ENCODE results near the gene SMAD3. TPM values are rescaled to one million over a fixed set of nuclear protein-coding genes. Genes with fewer than 3 reads are reported as not detected.

SMAD3 gene
- total and polyA plus RNA-seq, 2 of the 8 experiments (the other 6 are each of a cell fraction or from before 2014, with no cell fraction given) = 10.1 to 12.4 TPM

- no peak for TF ChIP-seq NANOG (IDR thresholded peaks at IDR 0.05; ENCODE audit: insufficient read depth, low read depth, low read length, poor library complexity, severe bottlenecking)
- no peak for TF ChIP-seq SP2 (IDR thresholded peaks at IDR 0.05; ENCODE audit: low read length)
- TF ChIP-seq SUZ12 (IDR thresholded peaks at IDR 0.05; ENCODE audit: low read length) = no peak
- no peak for TF ChIP-seq RNF2 (IDR thresholded peaks at IDR 0.05; ENCODE audit: borderline replicate concordance, low read depth, low read length, missing control alignments, poor library complexity, severe bottlenecking)
- no peak for TF ChIP-seq TCF12 (IDR thresholded peaks at IDR 0.05; ENCODE audit: low read depth, low read length)
- TF ChIP-seq RBBP5 (IDR thresholded peaks at IDR 0.05; ENCODE audit: borderline replicate concordance, low read depth, low read length) = no peak
- TF ChIP-seq KDM1A (IDR thresholded peaks at IDR 0.05; ENCODE audit: borderline replicate concordance, low read length) = no peak
- no peak for TF ChIP-seq EP300 (IDR thresholded peaks at IDR 0.05; ENCODE audit: borderline replicate concordance in 1 of 2, low read depth in 2 of 2, low read length in 2 of 2)
- TF ChIP-seq SP1 (IDR thresholded peaks at IDR 0.05; ENCODE audit: low read depth, low read length) = no peak
- TF ChIP-seq CEBPB (IDR thresholded peaks at IDR 0.05; ENCODE audit: low read depth, low read length) = no peak
- TF ChIP-seq SP4 (IDR thresholded peaks at IDR 0.05; ENCODE audit: low read length) = no peak
These were observed 31.3 kb downstream of the SMAD3 start (continued) for GRCh38 chr15:67096546-67097294.

Measured in H1 (cell line).